ENCODE measurements around the gene FHAD1.
A peak's percentile ranks its signal among the peaks of the same experiment; 100 is the strongest.

The FHAD1 gene

DNA sequence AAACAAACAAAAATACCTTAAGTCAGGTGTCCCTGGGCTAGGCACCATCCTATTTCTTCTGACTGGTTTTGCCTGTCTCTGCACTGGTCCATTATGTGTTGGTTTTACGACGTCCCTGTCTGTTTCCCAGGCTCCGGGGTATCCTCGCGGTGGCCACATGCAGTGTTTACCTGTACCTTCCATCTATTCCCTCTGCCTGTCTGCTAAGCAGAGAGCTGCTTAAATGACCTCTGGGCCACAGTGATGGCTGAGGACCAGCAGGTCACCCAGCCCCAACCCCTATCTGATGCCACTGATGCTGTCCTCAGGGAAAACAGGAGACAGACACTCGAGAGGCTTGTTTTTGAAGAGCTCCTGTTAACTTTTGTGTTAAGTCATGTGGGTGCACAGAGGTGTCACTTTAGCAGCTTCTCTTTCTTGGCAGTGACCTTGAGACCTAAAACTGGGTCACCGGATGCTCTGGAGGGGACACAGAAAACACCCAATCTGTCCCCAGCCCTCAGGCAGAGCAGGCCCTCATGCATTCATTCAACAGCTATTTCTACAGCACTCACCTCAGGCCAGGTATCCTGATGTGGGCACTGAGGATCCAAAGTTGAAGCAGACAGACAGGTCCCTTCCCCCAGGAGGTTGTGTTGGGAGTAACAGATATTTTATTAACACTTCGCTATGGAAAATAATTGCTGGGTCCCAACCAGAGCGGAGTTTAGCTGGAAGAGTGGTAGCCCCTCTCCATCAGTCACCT, 158.3 kb downstream of the FHAD1 start:
- DNase-seq = no peak

DNA sequence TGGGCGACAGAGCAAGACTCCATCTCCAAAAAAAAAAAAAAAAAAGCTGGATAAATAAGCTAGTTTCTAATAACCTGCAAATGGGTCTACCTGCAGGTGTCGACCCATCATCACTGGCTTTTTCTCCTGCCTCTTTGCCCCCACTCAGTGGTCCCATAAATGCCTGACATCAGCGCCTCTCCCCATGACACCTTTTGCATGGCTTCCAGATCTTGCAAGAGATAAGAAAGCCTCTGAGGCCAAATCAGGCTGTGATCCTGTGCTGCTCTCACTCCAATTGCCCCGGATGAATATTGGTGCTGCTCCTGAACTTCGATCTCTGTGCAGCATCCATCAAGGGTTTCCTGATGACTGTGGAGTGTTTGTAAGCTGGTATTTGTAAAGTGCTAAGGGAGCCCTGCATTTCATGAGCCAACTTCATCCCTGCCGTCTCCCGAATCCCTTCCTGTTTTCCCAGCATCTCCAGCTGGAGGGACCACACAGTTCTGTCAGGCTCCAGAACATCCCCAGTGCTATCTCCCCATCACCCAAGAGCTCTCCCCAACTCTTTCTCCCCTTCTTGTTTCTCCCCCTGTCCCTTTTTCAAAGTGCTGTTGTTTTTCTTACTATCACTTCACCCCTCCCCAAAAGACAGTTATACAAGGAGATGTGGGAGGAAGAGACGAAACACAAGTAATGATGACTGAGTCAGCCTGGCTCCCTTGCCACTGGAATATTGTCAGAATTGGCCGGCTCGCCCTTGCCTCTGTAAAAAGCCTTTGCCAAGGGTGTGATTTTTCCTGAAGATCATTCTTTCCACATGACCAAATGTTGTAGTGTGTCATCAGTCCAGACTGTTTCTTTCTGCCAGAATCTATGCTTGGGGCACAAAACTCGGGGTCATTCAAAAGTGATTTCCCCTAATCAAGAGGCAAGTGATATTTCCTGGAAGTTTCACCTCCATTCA, 159.9 kb downstream of the FHAD1 start:
- no peak for DNase-seq

DNA sequence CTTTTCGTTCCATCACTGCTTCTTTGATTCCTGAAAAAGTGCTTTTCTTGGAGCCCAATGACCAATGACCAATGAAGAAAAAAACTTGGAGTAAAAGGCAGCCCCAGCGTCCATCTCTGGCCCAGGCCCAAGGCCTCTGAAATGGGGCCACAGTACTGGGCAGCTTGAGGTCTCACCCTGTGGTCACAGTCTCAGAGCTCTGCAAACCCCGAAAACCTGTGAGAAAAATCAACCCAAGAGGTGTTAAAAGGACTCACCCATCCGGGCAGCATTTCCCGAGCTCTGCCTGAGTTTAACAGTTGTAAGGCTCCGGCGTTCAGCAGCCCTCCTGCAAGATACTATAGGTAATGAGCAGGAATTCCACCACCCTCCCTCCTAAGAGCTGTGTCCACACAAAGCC, 160.6 kb downstream of the FHAD1 start:
- no peak for DNase-seq

DNA sequence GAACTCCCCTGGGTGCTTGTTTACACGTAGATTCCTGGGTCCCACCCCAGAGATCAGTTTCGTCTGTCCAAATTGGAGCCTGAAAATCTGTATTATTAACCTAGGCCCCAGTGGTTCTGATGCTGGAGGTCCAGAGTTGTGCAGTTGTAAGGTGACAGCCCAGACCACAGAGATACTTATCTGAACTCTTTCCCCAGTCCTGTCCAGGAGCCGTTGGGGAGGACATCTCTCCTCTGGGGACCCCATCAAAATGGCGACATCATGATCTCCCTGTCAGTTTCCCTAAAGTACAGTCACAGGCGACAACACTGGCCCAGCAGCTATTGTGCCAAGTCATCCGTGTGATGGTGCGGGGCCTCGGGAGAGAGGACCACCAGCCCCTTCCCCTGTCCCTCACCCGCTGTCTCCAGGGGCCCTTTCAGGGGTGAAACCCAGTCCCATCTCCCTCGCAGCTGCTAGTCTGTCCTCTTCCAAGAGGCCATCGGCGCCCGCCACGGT, 161.9 kb downstream of the FHAD1 start:
- DNase-seq = no peak

DNA sequence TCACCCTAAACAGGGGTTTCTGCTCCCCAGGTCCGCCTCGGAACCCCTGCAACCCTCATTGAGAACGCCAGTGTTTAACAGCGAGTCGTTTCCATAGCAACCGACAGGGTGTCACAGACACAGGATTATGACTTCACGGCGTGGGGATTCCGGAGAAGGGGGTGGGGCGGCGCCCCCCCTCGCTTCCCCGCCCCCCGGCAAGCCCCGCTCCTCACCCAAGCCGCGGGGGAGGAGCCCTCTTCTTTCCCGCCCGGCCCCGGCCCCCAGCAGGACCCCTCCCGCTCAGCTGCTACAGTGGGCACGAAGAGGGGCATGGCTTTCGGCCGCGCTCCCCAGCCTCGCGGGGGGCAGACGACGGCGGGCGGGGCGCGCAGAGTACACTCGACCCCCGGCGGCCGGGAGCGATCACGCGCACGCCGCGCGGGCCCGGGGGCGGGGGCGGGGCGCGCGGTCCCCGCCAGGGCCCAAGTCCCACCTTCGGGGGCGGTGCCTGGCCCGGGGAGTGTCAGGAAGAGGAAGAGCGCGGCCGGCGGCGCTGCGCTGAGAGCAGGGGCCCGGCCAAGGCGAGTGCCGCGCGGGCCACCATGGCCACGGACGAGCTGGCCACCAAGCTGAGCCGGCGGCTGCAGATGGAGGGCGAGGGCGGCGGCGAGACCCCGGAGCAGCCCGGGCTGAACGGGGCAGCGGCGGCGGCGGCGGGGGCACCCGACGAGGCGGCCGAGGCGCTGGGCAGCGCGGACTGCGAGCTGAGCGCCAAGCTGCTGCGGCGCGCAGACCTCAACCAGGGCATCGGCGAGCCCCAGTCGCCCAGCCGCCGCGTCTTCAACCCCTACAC, 162.6 kb downstream of the FHAD1 start, which contains the start of gene EFHD2:
EFHD2 (plus strand) TSS at position 501 of the 835 bp plus-strand sequence; CDS start at position 585, 84 bp downstream.
- DNase-seq = peak; percentile 85

DNA sequence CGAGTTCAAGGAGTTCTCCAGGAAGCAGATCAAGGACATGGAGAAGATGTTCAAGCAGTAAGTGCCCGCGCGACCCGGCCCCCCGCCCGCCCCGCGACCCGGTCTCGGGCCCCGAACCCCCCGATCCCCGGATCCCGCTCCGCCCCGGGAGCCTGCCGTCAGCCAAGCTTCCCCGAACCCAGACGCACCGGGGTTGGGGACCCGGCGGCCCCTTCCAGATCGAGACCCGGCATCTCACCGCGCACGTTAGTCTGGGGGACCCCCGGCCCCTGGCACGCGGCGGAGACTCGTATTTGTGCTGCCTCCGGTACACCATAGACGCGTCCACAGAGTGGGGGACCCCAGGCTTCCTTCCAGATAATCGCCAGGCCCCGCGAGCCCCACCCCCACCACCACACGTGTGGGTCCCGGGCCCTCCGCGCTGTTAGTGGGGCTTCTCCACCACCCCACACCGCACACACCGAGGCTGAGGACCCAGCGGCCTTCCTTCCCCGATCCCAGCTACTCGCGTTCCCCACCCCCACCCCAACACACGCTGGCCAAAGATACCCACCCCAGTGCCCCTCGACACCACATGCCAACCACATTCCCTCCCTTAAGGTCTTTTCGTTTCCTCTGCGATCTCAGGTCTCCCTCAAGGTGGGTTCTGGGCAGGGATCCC, 163.3 kb downstream of the FHAD1 start:
- no peak for DNase-seq

DNA sequence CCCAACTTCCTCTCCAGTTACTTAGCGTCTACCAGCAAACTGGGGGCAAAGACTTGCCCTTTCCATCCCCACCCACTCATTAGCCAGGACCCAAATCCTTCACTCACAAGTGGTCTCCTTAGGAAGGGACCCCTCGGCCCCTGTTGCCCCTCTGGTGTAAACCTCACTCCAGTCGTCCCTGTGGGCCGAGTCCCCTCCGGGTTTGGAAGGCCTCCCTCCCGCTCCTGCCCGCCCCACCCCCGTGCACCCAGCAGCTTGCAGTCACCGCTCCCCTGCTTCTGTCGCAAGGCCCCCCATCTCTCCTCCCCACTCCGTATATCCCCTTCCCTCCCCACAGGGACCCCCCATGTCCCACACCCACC, 163.8 kb downstream of the FHAD1 start:
- no peak for DNase-seq

DNA sequence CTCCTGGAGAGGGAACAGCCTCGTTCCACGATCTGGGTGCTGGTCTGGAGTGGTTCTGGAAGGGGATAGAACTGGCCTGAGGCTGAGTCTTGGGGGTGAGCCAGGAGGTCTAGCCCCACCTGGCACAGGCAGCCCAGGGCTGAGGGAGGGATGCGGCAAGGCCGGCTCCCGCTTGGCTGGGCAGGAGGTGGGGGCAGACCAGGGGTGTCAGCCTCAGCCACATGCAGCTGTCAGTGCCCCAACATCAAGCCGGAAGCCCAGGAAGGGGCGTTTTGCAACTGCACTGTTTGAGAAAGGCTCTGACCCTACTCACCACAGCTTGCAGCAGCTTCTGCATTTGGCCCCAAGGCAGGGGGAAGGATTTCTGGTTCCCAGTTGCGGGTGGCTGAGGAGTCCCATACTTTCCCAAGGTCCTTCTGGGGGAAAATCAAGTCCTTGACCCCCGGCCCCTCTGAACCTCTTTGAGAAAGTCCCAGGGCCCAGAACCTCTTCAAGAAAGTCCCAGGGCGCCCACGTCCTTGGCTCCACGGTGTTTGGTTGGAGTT, 164.6 kb downstream of the FHAD1 start:
- no peak for DNase-seq

DNA sequence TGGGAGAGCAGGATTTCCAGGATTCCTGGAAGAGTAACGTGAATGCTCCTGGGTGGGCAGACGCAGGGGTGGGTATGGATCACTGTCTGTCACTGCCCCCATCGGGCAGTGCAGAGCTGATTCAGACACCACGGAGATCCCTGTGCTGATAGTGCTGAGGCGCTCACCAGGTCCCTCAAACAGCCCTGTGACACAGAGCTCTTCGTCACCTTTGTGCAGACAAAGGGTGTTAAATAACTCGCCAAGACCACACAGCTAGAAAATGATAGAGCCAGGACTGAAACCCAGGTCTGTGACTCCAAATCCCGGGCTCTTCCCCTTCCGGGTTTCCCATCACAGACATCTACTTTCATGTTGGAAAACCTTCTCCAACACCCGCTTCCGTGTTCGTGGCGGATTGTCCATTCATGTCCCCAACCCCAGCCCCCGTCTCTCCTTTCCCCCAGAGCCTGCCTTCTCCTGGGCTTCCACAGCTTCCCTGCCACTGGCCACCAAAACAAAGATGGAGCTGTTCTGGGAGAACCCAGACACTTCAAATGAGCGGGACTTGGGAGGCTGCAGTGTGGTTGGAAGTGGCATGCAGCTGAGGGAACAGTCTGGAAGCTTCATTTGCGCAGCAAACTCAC, 165.3 kb downstream of the FHAD1 start:
- no peak for DNase-seq

DNA sequence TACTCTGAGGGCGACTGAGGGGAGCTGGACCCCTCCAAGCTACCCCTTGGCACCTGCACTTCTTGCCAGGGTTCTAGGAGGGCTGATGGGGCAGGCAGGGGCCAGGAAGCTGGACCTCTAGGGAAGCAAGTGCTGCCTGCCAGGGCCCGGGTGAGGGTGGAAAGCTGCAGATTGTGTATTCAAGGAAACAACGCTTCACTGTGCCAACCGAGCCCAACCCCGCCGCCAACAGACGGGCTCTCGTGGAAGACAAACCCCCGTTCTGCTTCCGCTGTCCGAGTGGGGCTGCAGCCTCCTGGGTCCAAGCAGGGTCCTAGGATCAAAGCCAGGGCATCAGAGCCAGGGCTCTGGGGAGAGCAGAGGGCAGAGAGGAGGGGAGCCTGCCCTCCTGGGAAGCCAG, 165.8 kb downstream of the FHAD1 start:
- no peak for DNase-seq

DNA sequence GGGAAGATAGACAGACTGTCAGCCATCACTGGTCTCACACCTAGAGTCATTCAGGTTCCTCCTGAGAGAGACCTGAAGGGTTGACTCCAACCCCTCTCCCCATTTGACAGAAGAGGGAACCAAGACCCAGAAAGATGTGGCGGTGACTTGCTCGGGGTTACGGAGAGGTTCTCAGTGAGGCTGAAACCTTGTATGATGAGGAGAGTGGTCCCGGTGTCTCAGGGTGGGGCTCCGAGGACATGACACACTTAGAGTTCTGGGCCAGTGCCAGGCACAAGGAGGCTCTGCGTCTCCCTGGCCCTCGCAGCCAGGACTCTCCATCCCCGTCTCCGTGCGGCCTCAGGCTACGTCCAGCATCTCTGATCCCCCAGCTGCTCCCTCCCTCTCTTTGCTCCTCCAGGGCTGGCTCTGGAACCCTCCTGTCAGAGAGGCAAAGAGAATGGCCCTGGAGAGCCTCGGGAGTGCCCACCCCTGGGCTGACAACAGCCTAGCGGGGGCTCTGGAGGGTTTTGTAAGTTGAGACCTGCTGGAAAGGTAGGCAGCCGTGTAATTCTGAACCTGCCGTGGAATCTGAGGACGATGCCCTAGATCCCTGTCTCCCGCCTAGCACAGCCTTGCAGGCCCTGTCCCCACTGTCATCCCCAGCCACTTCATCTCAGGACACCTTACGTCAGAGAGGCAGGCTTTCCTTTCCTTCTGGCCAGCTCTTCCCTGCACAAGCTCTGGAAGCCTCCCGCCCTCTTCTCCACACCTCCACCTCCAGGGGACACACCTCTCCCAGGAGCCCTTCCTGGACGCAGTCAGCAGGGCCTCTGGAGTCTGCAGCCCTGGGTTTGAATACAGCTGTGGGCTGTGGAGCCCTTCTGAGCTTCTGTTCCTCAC, 166.8 kb downstream of the FHAD1 start:
- DNase-seq = no peak

DNA sequence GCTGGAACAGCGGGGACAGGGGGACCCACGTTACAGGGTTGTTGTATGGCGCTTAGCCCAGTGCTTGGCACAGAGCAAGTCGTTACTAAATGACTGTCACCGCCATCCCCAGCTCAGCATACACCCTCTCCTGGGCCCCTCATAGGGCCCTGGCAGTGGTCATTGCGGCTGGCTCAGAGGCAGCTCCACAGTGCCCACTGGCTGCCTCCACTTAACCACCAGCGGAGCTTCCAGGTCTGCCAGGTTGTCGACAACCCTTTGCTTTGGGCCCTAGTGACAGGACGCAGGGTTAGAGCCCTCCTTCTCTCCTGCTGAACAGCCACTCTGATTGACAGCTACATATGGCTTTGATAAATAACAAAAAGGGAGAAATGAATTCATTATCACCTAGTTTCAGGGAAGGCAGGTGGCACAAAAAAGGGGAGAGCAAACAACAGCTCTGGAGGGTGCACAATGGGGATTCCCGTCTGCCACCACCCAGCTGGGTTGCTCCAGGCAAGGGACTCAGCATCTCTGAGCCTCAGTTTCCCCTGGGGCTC, 167.5 kb downstream of the FHAD1 start:
- no peak for DNase-seq

DNA sequence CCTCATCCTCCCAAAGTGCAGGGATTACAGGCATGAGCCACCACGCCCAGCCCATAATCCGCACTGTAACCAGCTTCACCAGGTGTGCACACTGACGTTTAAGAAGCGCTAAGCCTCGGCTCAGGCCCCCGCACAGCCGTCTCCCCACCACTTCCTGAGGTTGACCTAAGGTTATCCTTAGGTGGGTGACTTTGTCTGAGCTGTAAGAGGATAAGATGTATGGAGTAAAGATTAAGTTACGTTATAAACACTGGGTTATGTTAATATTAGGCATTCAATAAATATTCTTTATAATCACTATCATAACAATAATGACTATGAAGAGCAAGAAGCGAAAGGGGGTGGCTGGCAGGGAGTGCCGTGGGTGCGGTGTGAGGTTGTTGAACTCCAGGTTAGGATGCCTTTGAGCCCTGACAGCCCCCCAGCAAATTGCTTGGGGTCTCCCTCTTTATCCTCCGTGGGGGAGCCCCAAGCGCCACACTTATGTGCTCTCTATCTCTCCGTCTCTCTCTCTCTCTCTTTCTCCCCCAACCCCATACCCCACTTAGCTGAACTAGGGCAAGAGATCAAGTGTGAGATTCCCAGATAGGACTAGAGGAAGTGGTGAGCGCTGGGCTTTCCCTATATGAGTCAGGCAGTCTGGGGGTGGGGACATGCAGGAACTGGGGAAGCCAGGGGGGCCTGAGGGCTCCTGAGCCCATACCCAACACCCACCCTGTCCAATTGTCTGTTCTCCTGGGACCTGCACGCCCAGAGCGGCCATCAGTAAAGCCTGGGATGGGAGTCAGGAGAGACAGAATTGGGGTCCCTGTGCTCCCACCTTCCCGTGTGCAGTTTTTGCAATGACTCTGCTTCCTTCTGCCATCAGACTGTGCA, 170.3 kb downstream of the FHAD1 start:
- DNase-seq = no peak

DNA sequence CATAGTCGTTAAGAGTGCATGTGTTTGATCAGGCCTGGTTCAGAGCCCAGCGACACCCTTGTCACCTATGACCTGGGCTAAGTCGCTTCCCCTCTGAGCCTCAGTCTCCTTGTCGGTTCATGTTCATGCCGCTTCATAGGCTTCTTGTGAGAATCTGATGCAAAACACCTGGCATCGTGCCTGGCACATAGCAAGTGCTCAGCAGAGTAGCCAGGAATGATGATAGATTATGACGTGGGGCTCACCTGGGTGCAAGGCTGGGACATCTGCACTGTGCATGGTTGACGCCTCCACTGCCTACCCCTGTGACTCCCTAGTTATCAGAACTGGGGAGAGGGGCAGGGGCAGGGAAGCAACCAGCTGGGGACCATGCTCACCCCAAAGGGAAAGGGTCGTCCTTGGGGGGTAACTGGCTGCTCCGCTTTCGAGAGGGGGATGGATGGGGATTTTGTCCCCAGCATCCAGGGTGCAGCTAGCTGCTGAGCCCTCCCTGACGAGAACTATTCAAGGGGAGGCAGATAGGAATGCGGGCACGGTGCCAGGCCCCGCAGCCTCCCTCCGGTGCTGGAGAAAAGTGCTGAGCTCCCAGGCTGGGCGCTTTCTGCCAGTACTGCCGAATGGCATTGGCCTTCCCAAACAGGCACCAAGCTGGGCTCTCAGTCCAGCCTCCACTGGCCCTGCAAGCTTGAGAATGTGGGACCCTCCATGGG, 171.9 kb downstream of the FHAD1 start:
- DNase-seq = no peak

DNA sequence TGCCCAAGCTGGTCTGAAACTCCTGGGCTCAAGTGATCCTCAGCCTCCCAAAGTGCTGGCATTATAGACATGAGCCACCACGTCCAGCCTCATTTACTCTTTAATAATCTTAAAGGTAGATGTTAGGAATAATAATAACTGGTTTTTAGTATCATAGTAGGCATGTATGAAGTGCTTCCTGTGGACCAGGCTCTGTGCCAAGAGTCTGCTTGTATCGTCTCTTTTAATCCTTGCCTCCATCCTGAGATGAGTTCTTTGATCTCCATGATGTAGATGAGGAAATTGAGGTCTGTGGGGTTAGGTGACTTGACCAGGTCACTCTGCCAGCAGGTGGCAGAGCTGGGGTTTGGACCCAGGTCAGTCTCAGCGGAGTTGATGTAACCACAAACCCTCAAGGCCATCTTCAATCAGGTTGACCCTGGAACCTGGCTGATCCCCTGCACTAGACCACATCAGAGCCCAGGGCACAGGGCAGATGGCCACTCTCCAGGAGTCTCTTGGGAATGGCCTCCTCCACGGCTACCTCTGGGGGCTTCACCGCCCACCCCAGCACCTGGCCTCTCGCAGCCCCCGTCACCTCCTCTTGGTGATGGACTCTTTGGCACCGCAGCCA, 173.9 kb downstream of the FHAD1 start:
- DNase-seq = no peak

DNA sequence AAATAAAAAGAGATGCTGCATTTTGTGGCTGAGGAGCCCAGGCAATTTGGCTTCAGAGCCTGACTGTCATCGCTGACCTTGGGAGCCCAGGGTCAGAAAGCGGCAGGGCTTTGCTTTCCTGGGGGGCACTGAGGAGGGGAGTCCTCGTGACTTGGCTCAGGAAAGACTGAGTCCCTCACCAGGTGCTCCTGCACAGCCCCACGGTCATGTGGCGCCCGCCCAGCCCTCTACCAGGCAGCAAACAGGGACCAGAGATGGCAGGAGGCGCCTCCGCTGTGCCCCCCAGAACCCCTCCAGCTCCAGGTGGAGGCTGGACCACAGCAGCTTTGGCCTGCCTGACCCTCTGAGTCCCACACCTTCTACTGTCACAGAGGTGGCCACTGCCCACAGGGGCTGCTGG, 175.8 kb downstream of the FHAD1 start:
- no peak for DNase-seq

DNA sequence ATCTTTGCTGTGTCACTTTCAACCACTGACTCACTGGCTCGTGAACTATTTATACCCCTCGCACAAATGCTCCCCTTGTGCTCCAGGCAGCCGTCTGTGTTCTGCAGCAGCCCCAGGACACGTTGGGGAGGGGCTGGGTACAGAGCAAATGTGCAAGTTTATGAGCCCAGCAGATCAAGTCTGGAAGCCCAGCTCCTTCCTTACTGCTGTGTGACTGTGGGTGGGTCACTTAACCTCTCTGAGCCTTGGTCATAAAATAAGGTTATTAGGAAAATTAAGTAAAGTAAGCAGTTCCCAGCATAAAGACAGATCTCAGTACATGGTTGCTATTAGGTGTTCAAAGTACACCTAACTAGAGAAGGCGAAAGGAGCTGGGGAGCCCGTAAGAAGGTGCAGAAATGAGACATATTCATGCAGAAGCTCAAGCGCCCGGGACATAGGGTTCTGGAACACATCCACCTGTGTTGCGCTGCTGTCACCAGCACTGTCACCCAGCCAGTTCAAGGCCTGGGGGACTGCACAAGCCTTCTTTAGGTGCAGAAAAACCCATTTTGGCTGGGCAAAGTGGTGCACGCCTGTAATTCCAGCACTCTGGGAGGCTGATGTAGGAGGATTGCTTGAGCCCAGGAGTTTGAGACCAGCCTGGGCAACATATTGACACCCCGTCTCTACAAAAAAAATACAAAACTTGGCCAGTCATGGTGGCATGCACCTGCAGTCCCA, 176.5 kb downstream of the FHAD1 start:
- no peak for DNase-seq

All from NCI-H1105 (cell line).